WTC11 (cell line): ENCODE data around the gene C3orf70. TPM values are rescaled to one million over a fixed set of nuclear protein-coding genes. Genes with fewer than 3 reads are reported as not detected.

Experiments used
- ATAC-seq: fragments of 200-7000 bp; cut with Tn5 transposase; 2 replicates; pipeline ENCODE4 v1.10.0; 2021; ENCODE audit warnings: mild to moderate bottlenecking, moderate library complexity
- CTCF ChIA-PET: fragments of 300-600 bp; sonication (Branson Sonifier 250); formaldehyde crosslinking; loops from one replicate; lab custom pipeline; 2021; ENCODE audit warnings: antibody characterized with exemption; lab: Charles Lee
- POLR2A ChIA-PET: fragments of 350-600 bp; sonication (Branson Sonifier 250); formaldehyde crosslinking; loops from one replicate; lab custom pipeline; 2021; ENCODE audit warnings: antibody characterized with exemption; lab: Charles Lee
- DNase-seq: peaks from one replicate; pipeline ENCODE4 v3.0.0; 2021; ENCODE audit warnings: low spot score
- H3K27ac Mint-ChIP-seq: 2 replicates; pipeline ENCODE4 v1.8.0; 2021; ENCODE audit warnings: mixed read lengths
- H3K27me3 Mint-ChIP-seq: 2 replicates; pipeline ENCODE4 v1.8.0; 2021; ENCODE audit warnings: low read depth, mild to moderate bottlenecking, moderate library complexity, mixed read lengths
- H3K36me3 Mint-ChIP-seq: 2 replicates; pipeline ENCODE4 v1.8.0; 2021; ENCODE audit warnings: mixed read lengths
- H3K4me1 Mint-ChIP-seq: 2 replicates; pipeline ENCODE4 v1.8.0; 2022; ENCODE audit warnings: mixed read lengths
- H3K4me3 Mint-ChIP-seq: 2 replicates; pipeline ENCODE4 v1.8.0; 2021; ENCODE audit warnings: mild to moderate bottlenecking, moderate library complexity, mixed read lengths
- H3K9me3 Mint-ChIP-seq: 2 replicates; pipeline ENCODE4 v1.8.0; 2021; ENCODE audit warnings: mixed read lengths
- AFF4 ChIP-seq: sonication (generic); formaldehyde crosslinking; IDR thresholded peaks from 2 replicates; pipeline ENCODE4 v1.8.1; 2023; ENCODE audit warnings: mild to moderate bottlenecking, missing genetic modification reagents, borderline replicate concordance
- ATF3 ChIP-seq: sonication (generic); formaldehyde crosslinking; conservative IDR thresholded peaks from 2 replicates; pipeline ENCODE4 v1.8.1; 2022; ENCODE audit warnings: mild to moderate bottlenecking, missing genetic modification reagents
- EMX1 ChIP-seq: fragments of 250-450 bp; sonication (Bioruptor Pico); IDR thresholded peaks from 2 replicates; pipeline ENCODE4 v1.8.0; 2021; ENCODE audit warnings: mild to moderate bottlenecking
- ETV6 ChIP-seq: sonication (generic); formaldehyde crosslinking; IDR thresholded peaks from 2 replicates; pipeline ENCODE4 v1.8.1; 2022; ENCODE audit warnings: mild to moderate bottlenecking, missing genetic modification reagents
- GRHL2 ChIP-seq: fragments of 250-450 bp; sonication (Bioruptor Pico); IDR thresholded peaks from 2 replicates; pipeline ENCODE4 v1.8.0; 2022; ENCODE audit warnings: mild to moderate bottlenecking, moderate library complexity; ENCODE audit not compliant: insufficient replicate concordance, severe bottlenecking
- JUN ChIP-seq: sonication (generic); formaldehyde crosslinking; IDR thresholded peaks from 2 replicates; pipeline ENCODE4 v1.8.0; 2023; ENCODE audit warnings: mild to moderate bottlenecking, missing genetic modification reagents
- NFE2L1 ChIP-seq: sonication (generic); formaldehyde crosslinking; IDR thresholded peaks from 2 replicates; pipeline ENCODE4 v1.8.1; 2023; ENCODE audit warnings: missing genetic modification reagents
- OVOL2 ChIP-seq: fragments of 250-450 bp; sonication (Bioruptor Pico); IDR thresholded peaks from 2 replicates; pipeline ENCODE4 v1.9.0; 2021; ENCODE audit warnings: mild to moderate bottlenecking, borderline replicate concordance
- PREB ChIP-seq: sonication (generic); formaldehyde crosslinking; IDR thresholded peaks from 2 replicates; pipeline ENCODE4 v1.8.1; 2022; ENCODE audit warnings: mild to moderate bottlenecking, missing genetic modification reagents, moderate library complexity, borderline replicate concordance
- RELA ChIP-seq: sonication (generic); formaldehyde crosslinking; IDR thresholded peaks from 2 replicates; pipeline ENCODE4 v1.8.1; 2022; ENCODE audit warnings: missing genetic modification reagents, mild to moderate bottlenecking, borderline replicate concordance
- SP1 ChIP-seq: sonication (generic); formaldehyde crosslinking; conservative IDR thresholded peaks from 2 replicates; pipeline ENCODE4 v1.8.1; 2022; ENCODE audit warnings: missing genetic modification reagents
- TCF7 ChIP-seq: sonication (generic); formaldehyde crosslinking; IDR thresholded peaks from 2 replicates; pipeline ENCODE4 v1.8.0; 2022; ENCODE audit warnings: mild to moderate bottlenecking, low read depth, missing genetic modification reagents, moderate library complexity
- ZNF121 ChIP-seq: sonication (generic); formaldehyde crosslinking; IDR thresholded peaks from 2 replicates; pipeline ENCODE4 v1.8.0; 2023; ENCODE audit warnings: missing genetic modification reagents
- ZNF138 ChIP-seq: sonication (generic); formaldehyde crosslinking; conservative IDR thresholded peaks from 2 replicates; pipeline ENCODE4 v1.8.1; 2022; ENCODE audit warnings: mild to moderate bottlenecking, moderate library complexity, missing genetic modification reagents
- ZNF232 ChIP-seq: sonication (generic); formaldehyde crosslinking; IDR thresholded peaks from 2 replicates; pipeline ENCODE4 v1.8.0; 2022; ENCODE audit warnings: mild to moderate bottlenecking, missing genetic modification reagents
- total RNA-seq: library from RNA; stranded (reverse); gene quantifications from 3 replicates; pipeline ENCODE4 v1.2.3, GENCODE V29; 2021

The C3orf70 gene
- total RNA-seq, 1 experiment from 2014 or later: 0.70 TPM

GRCh38 chr3:185040425-185040824 lies 112.4 kb downstream of the C3orf70 start:
- DNase-seq: no peak
- H3K4me1 Mint-ChIP-seq: peaks cover 7% of the 10 kb centered on the region; the same call in 1 of the 2 replicates
- peaks cover 18% of the 10 kb centered on the region for H3K36me3 Mint-ChIP-seq
- ChIA-PET POLR2A (no interaction called here), CTCF (interaction anchor here (1.2 kb wide), 1 partner anchor 122 kb away, joined by 3 read pairs; no protein-coding TSS in a partner anchor)
- no peaks in the 10 kb centered on the region for H3K27me3 Mint-ChIP-seq
- H3K9me3 Mint-ChIP-seq: peaks cover 29% of the 10 kb centered on the region
- H3K4me3 Mint-ChIP-seq: no peak overlapping the region
- no peak for TF ChIP-seq AFF4 (CRISPR knock-in tag)
- TF ChIP-seq OVOL2 (CRISPR knock-in tag): no peak
- TF ChIP-seq PREB (CRISPR knock-in tag): no peak
- no peak for TF ChIP-seq ZNF121 (CRISPR knock-in tag)
- no peak for TF ChIP-seq GRHL2 (CRISPR knock-in tag)
- no peak overlapping the region for H3K27ac Mint-ChIP-seq
- ATAC-seq: no peak

GRCh38 chr3:185037801-185038200 lies 115.1 kb downstream of the C3orf70 start:
- peaks cover 35% of the 10 kb centered on the region for H3K9me3 Mint-ChIP-seq
- peaks cover 18% of the 10 kb centered on the region for H3K36me3 Mint-ChIP-seq
- no peak overlapping the region for H3K4me3 Mint-ChIP-seq
- H3K27ac Mint-ChIP-seq: no peak overlapping the region
- ChIA-PET POLR2A (no interaction called here), CTCF (no interaction called here)
- ATAC-seq (no peak), DNase-seq (no peak)
- H3K4me1 Mint-ChIP-seq: peaks cover 7% of the 10 kb centered on the region; the same call in 1 of the 2 replicates
- no peak for TF ChIP-seq ETV6 (CRISPR knock-in tag)
- no peak for TF ChIP-seq ZNF138 (CRISPR knock-in tag)
- no peak for TF ChIP-seq AFF4 (CRISPR knock-in tag)
- TF ChIP-seq ZNF232: no peak
- no peak for TF ChIP-seq SP1 (CRISPR knock-in tag)
- TF ChIP-seq TCF7 (CRISPR knock-in tag): no peak
- TF ChIP-seq ATF3 (CRISPR knock-in tag): no peak
- TF ChIP-seq RELA: no peak
- no peaks in the 10 kb centered on the region for H3K27me3 Mint-ChIP-seq

GRCh38 chr3:185030951-185031350 lies 121.9 kb downstream of the C3orf70 start:
- no peak overlapping the region for H3K4me3 Mint-ChIP-seq
- H3K9me3 Mint-ChIP-seq: peaks cover 14% of the 10 kb centered on the region; the same call in 1 of the 2 replicates
- H3K4me1 Mint-ChIP-seq: peaks cover 8% of the 10 kb centered on the region
- no peak for TF ChIP-seq JUN (CRISPR knock-in tag)
- TF ChIP-seq EMX1: no peak
- TF ChIP-seq NFE2L1 (CRISPR knock-in tag): no peak
- TF ChIP-seq, all 79 proteins: peak for 0
- ChIA-PET CTCF (interaction anchor here (0.6 to 0.8 kb wide), 6 partner anchors 18 to 963 kb away, joined by 3 to 7 read pairs (median 4); no protein-coding TSS in a partner anchor), POLR2A (no interaction called here)
- ATAC-seq: no peak
- DNase-seq: no peak
- no peaks in the 10 kb centered on the region for H3K27me3 Mint-ChIP-seq
- no peak overlapping the region for H3K27ac Mint-ChIP-seq
- peaks cover 9% of the 10 kb centered on the region for H3K36me3 Mint-ChIP-seq
